Amniotic epithelial cell (primary cell): ENCODE results near the gene FRG1.
"Not testable (repeated sequence)": the region's sequence is repeated elsewhere in the genome, so short reads cannot be mapped to it uniquely, and the experiment has no call there.

Source experiments
- DNase-seq: peaks from one replicate; pipeline ENCODE4 v3.0.0-alpha.2; 2010; ENCODE audit warnings: low read depth

The FRG1 gene

GRCh38 chr4:189940178-189941004, at the start of gene FRG1:
FRG1 (plus strand) TSS chr4:189940872; CDS start chr4:189941010, 138 bp downstream.
- peak; percentile 92 for DNase-seq

GRCh38 chr4:189897667-189898066, 43.0 kb upstream of the FRG1 start:
- no peak for DNase-seq

GRCh38 chr4:189899481-189900015, 41.1 kb upstream of the FRG1 start:
- not testable (repeated sequence) for DNase-seq

- peak; percentile 55 for DNase-seq
Observed at GRCh38 chr4:189904420-189905027, 36.1 kb upstream of the FRG1 start.

GRCh38 chr4:189912170-189912569, 28.5 kb upstream of the FRG1 start:
- peak; percentile 6 for DNase-seq

- DNase-seq, result no peak
Observed at GRCh38 chr4:189917161-189917891, 23.3 kb upstream of the FRG1 start.

GRCh38 chr4:189921058-189921457, 19.6 kb upstream of the FRG1 start:
- no peak for DNase-seq

GRCh38 chr4:189926742-189927141, 13.9 kb upstream of the FRG1 start:
- DNase-seq, result not testable (repeated sequence)

- no peak for DNase-seq
Observed at GRCh38 chr4:189941005-189941450, 356 bp downstream of the FRG1 start.

- DNase-seq, result not testable (repeated sequence)
Observed at GRCh38 chr4:189942412-189942811, 1.7 kb downstream of the FRG1 start.

- not testable (repeated sequence) for DNase-seq
Observed at GRCh38 chr4:189944077-189944476, 3.4 kb downstream of the FRG1 start.

GRCh38 chr4:189946906-189947305, 6.2 kb downstream of the FRG1 start:
- not testable (repeated sequence) for DNase-seq

GRCh38 chr4:189948486-189948885, 7.8 kb downstream of the FRG1 start:
- DNase-seq, result not testable (repeated sequence)

- DNase-seq, result not testable (repeated sequence)
Observed at GRCh38 chr4:189969291-189969690, 28.6 kb downstream of the FRG1 start.

- no peak for DNase-seq
Observed at GRCh38 chr4:189973646-189974045, 33.0 kb downstream of the FRG1 start.

GRCh38 chr4:189974056-189974455, 33.4 kb downstream of the FRG1 start:
- peak; percentile 2 for DNase-seq

- no peak for DNase-seq
Observed at GRCh38 chr4:189979196-189980047, 38.8 kb downstream of the FRG1 start.

GRCh38 chr4:189980292-189980691, 39.6 kb downstream of the FRG1 start:
- not testable (repeated sequence) for DNase-seq

GRCh38 chr4:189981970-189982369, 41.3 kb downstream of the FRG1 start:
- no peak for DNase-seq

- DNase-seq, result not testable (repeated sequence)
Observed at GRCh38 chr4:189983916-189984526, 43.3 kb downstream of the FRG1 start.

- not testable (repeated sequence) for DNase-seq
Observed at GRCh38 chr4:189984661-189985060, 44.0 kb downstream of the FRG1 start.
